HG02763 (cell line): Measurements from ENCODE around the gene GTPBP1.
A peak's percentile ranks its signal among the peaks of the same experiment; 100 is the strongest.

Experiments
- ATAC-seq: cut with Tn5 transposase; IDR thresholded peaks from one replicate; pipeline ENCODE4 v1.9.1; 2021; ENCODE audit warnings: mild to moderate bottlenecking, moderate library complexity; ENCODE audit not compliant: unreplicated experiment

GTPBP1 gene

GRCh38 chr22:38700789-38701628 lies 4.7 kb upstream of the GTPBP1 start, which contains the start of gene JOSD1:
TSS of gene JOSD1 (minus strand) at chr22:38700943. CDS start at chr22:38699987, 956 bp downstream.
- peak; percentile 39 for ATAC-seq

GRCh38 chr22:38704654-38705234 lies 1.0 kb upstream of the GTPBP1 start:
- ATAC-seq = no peak

GRCh38 chr22:38706101-38706900 lies 557 bp downstream of the GTPBP1 start:
- ATAC-seq = peak; percentile 2

GRCh38 chr22:38706901-38707195 lies 1.1 kb downstream of the GTPBP1 start:
- ATAC-seq = no peak

- ATAC-seq = no peak
Measured at GRCh38 chr22:38707346-38707745, 1.6 kb downstream of the GTPBP1 start.

- no peak for ATAC-seq
Measured at GRCh38 chr22:38707984-38708383, 2.2 kb downstream of the GTPBP1 start.

GRCh38 chr22:38709306-38709705 lies 3.6 kb downstream of the GTPBP1 start:
- ATAC-seq = no peak

GRCh38 chr22:38710351-38710750 lies 4.6 kb downstream of the GTPBP1 start:
- no peak for ATAC-seq

GRCh38 chr22:38710866-38711265 lies 5.1 kb downstream of the GTPBP1 start:
- ATAC-seq = no peak

- no peak for ATAC-seq
Measured at GRCh38 chr22:38712486-38713207, 6.9 kb downstream of the GTPBP1 start.

GRCh38 chr22:38713921-38714320 lies 8.2 kb downstream of the GTPBP1 start:
- ATAC-seq = no peak

GRCh38 chr22:38715176-38715764 lies 9.5 kb downstream of the GTPBP1 start:
- ATAC-seq = no peak

- ATAC-seq = no peak
Measured at GRCh38 chr22:38715852-38716251, 10.1 kb downstream of the GTPBP1 start.

GRCh38 chr22:38716271-38716670 lies 10.5 kb downstream of the GTPBP1 start:
- ATAC-seq = no peak

GRCh38 chr22:38716826-38717225 lies 11.1 kb downstream of the GTPBP1 start:
- no peak for ATAC-seq

- no peak for ATAC-seq
Measured at GRCh38 chr22:38717244-38717643, 11.5 kb downstream of the GTPBP1 start.

- ATAC-seq = no peak
Measured at GRCh38 chr22:38718414-38718813, 12.7 kb downstream of the GTPBP1 start.

GRCh38 chr22:38719196-38719595 lies 13.5 kb downstream of the GTPBP1 start:
- ATAC-seq = no peak

GRCh38 chr22:38720350-38720749 lies 14.6 kb downstream of the GTPBP1 start:
- ATAC-seq = no peak

- ATAC-seq = no peak
Measured at GRCh38 chr22:38721551-38721950, 15.8 kb downstream of the GTPBP1 start.

GRCh38 chr22:38724176-38724575 lies 18.4 kb downstream of the GTPBP1 start:
- no peak for ATAC-seq
